Limb (tissue), 2 donors: Measurements from ENCODE around the gene CAV1.
"Not testable (repeated sequence)": the region's sequence is repeated elsewhere in the genome, so short reads cannot be mapped to it uniquely, and the experiment has no call there.

Experiments
- DNase-seq, 2 donors: peaks; one replicate each; pipeline ENCODE4 v3.0.0-alpha.2; 2016; ENCODE audit errors: extremely low spot score in 2 of 2

CAV1 gene, protein sequence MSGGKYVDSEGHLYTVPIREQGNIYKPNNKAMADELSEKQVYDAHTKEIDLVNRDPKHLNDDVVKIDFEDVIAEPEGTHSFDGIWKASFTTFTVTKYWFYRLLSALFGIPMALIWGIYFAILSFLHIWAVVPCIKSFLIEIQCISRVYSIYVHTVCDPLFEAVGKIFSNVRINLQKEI

DNA sequence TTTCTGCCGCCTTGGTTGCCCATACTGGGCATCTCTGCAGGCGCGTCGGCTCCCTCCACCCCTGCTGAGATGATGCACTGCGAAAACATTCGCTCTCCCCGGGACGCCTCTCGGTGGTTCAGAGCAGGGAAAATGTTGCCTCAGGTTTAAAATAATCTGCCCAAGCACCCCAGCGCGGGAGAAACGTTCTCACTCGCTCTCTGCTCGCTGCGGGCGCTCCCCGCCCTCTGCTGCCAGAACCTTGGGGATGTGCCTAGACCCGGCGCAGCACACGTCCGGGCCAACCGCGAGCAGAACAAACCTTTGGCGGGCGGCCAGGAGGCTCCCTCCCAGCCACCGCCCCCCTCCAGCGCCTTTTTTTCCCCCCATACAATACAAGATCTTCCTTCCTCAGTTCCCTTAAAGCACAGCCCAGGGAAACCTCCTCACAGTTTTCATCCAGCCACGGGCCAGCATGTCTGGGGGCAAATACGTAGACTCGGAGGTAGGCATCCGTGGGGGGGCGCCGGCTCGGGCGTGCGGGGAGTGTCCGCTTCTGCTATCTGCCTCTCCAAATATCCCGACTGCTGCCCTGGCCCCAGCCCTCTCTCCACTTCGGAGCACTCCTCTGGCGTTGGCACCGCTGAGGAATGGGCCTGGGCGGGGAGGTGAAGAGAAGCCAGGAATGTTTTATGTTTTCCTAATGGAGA lies at the start of gene CAV1:
CAV1 (plus strand) TSS at position 428 of the 689 bp plus-strand sequence; CDS start at position 455, 27 bp downstream.
- DNase-seq: peak; percentile 75 to 76

DNA sequence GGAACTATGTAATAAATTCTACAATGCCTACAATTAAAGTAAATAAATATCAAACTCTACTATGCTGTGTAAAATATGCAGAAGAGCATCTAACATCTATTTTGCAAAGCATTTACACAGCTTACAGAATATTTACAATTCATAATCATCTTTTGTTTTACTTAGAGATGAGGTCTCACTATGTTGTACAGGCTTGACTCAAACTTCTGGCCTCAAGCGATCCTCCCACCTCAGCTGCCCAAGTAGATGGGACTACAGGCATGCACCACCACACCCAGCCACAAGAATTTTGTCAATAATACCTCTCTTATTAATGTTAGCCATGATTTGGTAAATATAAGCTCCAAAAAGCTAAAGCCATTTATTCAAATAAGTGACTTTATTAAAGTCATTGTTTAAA lies 47.2 kb upstream of the CAV1 start:
- no peak for DNase-seq

DNA sequence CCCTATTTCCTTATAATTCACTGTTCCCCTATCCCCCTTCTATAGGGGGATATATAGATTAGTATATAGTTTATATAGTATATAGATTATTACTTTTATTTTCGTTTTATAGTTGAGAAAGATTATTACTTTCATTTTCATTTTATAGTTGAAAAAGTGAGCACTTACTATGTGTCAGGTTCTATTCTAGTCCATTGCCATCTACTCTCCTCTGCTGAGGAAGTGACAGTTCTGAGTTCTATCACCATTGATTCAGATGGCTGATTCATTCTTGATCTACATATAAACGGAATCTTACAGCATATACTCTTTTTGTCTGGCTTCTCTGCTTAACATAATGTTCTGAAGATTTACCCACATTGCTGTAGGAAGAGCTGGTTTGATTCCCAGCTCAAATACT lies 46.0 kb upstream of the CAV1 start:
- no peak for DNase-seq

DNA sequence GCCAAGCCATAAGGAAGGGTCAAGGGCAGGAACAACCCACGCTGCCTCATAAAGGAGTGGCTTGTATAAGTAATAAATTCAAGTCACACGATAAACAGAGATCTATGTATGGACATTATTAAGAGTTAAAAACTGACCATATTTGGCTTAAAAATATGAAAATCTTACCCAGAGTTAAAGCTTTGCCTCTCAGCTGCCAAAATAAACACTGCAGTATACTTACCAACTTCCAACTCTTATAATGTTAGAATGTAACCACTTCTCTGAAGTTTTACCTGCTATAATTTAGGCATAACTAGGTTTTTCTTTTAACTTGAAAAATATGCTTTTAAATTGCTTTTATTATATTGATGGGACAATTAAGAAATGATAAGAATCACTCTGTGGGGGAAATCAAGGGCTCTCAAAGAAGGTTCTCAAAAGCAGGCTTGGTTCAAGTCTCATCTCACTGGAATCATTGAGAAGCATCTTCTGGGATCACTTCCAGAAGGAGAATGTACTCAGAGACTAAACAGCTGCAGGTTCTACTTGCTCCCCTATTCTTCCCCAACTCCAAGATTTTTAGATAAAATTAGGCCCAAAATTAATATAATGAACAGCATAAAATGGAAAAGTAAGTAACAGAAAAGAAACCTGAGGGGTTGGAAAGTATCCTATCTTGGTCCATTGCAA lies 41.4 kb upstream of the CAV1 start:
- DNase-seq: no peak

DNA sequence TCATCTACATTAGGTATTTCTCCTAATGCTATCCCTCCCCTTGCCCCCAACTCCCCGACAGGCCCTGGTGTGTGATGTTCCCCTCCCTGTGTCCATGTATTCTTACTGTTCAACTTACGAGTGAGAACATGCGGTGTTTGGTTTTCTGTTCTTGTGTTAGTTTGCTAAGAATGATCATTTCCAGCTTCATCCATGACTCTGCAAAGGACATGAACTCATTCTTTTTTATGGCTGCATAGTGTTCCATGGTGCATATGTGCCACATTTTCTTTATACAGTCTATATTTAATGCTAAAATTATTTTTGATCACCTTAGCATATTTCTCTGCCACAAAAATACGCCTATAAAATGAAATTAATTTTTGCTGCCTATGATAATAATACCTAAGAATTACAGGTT lies 40.4 kb upstream of the CAV1 start:
- DNase-seq: not testable (repeated sequence)

DNA sequence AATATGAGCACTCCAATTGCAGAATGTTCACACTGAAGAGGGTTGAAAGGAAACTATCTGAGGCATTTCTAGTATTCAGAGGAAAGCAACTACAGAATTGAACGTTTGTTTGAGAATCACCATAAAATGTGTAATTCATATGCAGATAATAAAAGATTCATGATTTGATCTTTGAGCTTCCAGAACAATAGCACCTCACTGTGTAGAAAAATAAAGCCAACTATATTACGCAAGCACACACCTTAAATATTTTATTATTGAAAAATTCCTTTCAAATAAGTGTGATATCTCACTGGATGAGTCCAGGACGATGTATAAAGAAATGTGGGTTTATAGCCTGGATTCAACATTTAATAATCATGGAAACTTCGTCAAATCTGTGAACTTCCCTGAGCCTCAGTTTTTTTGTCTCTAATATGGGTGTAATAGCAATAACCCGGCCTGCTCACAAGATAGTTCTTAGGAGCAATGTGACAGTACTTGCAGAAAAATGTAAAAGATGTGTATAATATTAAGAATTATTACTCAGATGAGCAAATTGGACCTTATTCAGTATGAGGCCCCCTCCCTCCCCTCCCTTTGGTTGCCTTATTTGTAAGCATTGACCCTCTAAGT lies 36.8 kb upstream of the CAV1 start:
- no peak for DNase-seq

DNA sequence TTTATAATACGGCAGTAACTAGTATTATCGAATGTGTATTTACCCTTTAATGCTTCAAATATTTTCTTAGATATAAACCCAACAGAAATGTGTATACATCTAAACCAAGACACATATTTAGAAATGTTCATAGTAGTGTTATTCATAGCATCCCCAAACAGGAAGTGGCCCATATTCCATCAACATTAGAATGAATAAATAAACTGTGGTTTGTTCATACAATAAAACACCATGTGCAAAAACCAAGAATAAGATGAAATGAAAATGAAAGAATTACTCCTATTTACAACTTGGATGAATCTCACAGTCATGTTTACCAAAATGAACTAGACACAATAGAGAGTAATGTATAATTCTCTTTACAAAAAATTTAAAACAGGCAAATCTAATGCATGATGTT lies 34.5 kb upstream of the CAV1 start:
- no peak for DNase-seq

DNA sequence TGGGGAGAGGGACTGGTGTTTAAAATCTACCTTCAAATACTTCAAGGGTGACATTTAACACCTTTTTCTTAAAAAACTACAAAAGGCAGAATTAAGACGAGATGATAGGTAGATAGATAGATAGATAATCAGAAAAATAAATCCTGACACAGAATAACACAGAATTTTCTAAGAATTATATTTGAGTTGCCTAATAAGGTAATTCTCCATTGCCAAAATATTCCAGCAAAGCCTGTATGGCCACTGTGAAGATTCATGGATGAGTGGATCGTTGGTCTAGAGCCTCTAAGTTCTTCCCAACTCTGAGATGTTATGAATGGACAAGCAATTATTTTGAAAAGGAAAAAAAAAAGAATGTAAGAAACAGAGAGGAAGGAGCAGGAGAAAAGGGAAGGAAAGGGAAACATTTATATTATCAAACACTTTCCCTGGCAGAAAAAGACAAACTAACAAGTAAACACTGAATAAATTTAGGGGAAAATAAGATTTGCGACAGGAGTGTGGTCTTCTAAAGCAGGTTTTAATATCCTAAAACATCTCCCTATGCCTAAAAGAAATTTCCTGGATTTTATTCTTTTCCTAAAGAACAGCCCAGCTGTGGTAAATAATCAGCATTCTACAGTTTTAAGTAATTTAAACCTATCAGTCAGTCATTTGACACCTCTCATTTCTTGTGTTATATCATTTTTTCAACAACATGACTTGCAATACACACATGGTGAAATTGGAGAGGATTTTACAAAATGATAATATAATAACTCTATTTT lies 32.8 kb upstream of the CAV1 start:
- no peak for DNase-seq

DNA sequence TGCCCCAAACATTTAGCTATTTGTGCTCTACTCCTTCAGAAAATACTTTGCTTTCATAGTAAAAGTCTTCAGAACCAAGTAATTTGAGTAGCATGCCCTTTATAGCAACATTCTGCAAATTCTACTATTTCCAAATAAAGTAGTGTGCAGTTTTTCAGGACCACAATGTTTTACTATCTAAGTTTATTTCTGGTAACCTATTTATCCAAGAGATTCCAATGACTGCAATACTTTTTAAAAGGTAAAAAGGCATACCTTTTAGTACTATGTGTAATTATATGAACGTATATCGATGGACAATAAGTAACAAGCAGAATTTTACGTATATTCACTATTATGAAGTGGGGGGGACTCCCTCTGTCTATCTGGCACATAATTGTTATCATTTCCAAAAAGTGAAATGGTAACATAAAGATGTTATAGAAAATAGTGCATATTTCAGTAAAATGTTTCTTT lies 32.2 kb upstream of the CAV1 start:
- DNase-seq: peak in 1 of 2 donors; percentile 19

DNA sequence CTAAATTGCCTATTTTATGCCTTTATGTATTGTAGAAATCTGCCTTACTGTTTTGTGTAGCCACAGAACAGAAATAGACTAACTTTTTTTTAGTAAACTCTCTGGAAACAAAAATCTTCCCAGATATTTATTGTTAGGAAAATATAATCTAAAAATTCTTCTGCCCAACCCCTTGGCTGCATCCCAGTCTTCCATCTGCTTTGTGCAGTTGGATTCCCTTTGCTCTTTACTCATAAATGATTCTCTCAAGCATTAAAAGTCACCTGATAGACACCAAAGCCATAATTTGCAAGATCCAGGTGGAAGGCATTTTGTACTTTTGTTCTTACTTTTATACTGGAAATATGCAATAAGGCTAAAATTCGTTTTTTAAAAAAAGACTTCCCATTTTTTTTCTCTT lies 31.4 kb upstream of the CAV1 start:
- peak in 1 of 2 donors; percentile 15 for DNase-seq

DNA sequence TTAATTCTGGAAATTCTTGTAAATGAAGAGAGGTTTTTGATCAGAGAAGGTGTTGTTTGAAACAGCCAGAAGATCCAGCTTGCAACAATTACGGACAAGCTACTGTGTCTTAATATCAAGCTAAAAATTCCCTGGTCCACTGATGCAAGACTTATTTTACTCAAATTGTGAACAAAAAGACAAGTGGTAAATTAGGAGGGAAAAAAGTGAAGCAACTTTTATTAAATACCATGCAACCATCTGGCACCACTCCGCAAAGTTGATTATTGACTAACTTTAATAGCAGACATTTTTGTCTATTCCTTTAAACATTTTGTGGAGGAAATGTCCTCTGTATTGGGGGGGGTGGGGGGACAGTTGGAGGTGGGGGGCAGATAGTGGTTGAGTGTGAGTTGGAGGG lies 30.4 kb upstream of the CAV1 start:
- DNase-seq: no peak

DNA sequence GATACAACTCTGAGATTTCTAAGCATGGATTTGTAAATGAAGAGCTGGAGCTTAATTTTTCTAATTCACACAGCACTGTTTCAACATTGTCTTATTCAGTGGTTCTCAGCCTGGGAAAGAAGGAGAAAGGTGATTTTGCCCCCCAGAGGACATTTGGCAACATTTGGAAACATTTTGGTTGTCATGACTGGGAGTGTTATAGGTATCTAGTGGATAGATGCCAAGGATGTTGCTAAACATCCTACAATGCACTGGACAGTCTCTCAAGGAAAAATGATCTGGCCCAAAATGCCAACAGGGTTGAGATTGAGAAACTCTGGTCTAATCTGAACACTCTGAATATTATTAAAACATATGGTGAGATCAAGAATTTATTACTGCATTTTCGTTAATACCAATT lies 29.1 kb upstream of the CAV1 start:
- no peak for DNase-seq

DNA sequence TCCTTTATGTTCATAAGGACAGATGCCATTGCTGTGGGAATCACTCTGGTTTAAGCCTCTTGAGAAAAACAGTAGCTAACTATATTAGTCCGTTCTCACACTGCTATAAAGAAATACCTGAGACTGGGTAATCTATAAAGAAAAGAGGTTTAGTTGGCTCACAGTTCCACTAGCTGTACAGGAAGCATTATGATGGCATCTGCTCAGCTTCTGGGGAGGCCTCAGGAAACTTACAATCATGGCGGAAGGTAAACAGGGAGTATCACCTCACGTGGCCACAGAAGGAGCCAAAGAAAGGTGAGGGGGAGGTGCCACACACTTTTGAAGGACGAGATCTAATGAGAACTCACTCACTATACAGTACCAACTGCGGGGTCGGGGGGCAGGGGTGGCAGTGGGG lies 28.2 kb upstream of the CAV1 start:
- DNase-seq: no peak

DNA sequence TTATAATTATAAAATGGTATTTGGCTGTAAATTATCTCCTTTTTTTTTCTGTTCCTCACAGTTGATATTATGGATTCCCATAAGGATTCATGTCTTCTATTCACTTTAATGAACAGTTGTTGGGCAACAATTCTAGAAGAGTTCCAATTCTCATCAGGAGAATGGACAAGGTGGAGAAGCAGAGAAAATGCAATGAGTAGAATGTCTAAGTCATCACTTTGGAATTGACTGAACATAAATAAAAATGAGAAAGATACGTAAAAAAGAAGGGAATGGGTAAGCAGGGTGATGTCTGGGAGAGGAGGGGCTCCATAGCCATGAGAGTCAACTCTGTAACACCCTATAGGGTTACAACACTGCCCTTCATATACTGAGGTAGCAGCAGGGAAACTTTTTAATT lies 27.1 kb upstream of the CAV1 start:
- DNase-seq: no peak

DNA sequence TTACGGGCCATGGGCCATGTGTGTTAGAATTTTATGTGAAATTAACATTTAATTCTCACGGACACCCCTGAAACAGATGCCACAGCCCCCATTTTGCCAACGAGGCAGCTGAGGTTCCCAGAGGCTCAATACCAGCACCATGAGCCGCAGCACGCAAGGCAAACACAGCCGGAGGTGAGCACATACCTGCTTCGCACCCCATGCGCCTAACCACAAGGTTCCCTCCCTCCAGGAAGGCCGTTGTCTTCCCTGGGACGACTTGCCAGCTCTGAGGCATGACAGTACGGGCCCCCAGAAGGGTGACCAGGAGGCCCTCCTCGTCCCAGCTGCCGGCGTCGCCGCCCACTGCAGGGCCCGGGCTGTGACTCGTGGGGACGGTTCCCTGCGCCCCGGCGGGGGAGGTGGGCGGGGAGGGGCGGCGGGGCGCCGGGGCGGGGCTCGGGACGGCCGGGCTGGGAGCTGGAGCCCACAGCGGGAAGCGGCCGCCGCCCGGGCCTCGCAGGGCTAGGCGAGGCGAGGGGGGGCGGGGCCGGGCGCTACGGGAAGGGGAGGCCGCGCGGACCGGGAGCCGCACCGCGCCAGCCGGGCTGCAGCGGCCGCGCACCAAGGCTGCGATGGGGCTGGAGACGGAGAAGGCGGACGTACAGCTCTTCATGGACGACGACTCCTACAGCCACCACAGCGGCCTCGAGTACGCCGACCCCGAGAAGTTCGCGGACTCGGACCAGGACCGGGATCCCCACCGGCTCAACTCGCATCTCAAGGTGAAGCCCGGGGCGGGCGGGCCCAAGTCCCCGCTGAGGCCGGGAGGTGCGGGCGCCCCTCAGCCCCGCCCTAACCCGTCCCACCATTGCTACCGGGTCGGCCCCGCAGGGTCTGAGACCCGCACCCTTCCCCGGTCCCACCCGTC lies 25.4 kb upstream of the CAV1 start, which contains the start of gene CAV2:
CAV2 (plus strand) TSS at position 571 of the 910 bp plus-strand sequence; CDS start at position 615, 44 bp downstream.
- DNase-seq: peak; percentile 42 to 76

DNA sequence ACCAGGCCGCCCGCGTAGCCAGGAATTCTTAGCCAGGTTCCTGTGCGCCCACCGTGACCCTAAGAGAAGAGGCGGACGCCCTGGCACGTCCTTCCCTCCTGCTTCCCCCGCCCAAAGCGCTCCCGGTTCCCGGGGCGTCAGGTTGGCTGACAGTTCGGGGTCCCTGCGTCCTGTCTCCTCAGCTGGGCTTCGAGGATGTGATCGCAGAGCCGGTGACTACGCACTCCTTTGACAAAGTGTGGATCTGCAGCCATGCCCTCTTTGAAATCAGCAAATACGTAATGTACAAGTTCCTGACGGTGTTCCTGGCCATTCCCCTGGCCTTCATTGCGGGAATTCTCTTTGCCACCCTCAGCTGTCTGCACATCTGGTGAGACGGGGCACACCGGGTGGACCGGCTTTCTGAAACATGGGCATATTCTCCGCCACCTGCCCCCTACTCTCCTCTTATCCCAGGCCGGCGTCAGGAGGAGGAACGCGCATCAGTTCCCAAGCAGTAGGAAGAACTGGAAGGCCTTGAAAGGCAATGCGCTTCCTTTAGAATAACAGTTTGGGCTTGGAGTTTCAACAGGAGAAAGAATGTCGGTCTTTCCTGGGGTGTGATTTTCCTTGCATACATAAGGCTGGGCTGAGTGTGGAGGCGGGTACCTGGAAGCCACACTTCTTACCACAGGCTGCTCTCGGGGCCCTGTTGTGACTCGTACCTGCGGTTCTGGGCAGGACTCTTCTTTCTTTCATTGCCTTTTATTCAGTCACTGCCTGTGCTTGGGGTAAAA lies 24.6 kb upstream of the CAV1 start:
- no peak for DNase-seq

DNA sequence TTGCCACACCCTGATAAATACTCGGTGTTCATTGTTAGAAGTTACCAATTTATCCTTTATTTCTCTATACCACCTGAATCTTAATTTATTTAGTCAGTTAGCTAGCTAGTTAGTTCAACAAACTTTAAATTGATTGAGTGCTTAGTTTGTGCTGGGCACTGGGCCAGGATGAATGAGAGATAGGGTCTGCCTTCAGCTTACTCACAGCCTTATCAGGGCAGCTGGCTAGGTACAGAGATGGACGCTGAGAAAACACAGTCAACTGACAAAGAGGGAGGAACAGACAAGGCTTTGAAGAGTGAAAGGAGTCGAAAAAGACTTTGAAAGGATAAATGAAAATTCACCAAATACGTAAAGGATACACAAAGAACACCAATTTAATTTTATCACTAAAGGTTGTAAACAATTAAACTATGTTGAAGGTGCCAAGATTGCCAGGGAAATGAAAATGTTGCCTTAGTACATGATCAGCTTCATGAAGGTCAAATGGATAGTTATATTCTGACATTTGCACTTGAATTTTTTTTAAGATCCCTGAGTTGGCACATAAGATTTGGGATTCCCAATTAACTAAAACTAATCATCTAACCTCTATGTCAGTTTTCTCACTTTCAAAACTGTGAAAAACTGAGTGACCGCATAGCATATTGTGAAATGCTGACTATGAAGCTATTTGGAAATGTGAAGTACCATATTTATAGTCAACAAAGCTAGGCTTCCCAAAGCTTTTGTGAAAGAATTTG lies 23.2 kb upstream of the CAV1 start:
- no peak for DNase-seq

DNA sequence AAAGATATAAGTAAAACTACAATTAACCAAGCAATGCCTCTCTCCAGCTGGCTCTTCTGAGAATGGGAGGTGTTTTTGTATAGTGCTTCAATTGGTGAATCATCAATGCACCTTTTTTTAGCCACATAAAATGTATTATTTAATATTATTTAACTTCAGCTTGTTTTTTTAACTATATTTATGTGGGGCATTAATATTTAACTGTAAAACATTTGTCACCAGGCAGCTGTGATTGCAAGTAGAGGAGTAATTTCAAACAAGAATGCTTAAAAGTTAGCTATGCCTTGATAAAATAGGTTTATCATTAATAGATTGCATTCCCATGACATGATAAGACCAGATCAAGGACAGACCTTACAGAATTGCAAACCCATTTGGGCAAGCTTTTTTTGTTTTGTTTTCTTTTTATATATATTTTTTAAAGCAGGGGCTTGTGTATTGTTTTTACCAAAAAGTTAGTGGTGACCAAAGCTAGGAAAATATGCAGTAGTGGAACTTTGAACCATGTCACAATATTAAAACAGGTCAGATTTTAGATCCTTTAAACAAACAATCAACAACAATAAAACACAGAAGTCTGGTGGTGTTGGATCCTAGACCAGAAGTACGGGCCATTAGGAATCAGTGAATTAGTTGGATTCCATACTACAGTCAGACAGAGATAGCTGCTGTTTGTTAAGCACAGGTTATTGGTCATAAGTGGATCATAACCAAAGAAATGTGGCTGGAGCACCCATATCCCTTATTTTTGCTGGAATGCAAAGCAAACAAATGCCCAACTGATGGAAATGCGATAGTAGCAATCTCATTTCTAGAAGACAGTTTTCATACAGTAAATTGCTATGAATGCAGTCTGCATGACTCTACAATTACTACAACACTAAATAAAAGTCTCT lies 22.4 kb upstream of the CAV1 start:
- DNase-seq: no peak
